IMR-90 (cell line): ENCODE results near the gene ERBB4. TPM values are rescaled to one million over a fixed set of nuclear protein-coding genes. Genes with fewer than 3 reads are reported as not detected.

Source experiments
- ATAC-seq: fragments of 200-7000 bp; cut with Tn5 transposase; 2 replicates; pipeline ENCODE4 v1.9.1; 2020; ENCODE audit warnings: low read depth, mild to moderate bottlenecking, moderate library complexity
- BruUV-seq: library from RNA; stranded (reverse); fragments of 400-500 nt; replicated peaks from 2 replicates; lab custom pipeline; 2021; lab: Mats Ljungman, UMichigan
- CTCF ChIA-PET: fragments of 300-600 bp; formaldehyde crosslinking; extraction: SDS; loops from one replicate; lab custom pipeline; 2021; ENCODE audit warnings: antibody characterized with exemption; lab: Yijun Ruan, JAX
- POLR2A ChIA-PET: fragments of 300-600 bp; sonication (Branson Sonifier 250); formaldehyde crosslinking; loops from one replicate; lab custom pipeline; 2022; ENCODE audit warnings: antibody characterized with exemption; ENCODE audit not compliant: unreplicated experiment; lab: Charles Lee
- DNase-seq: peaks from one replicate; pipeline ENCODE4 v3.0.0; 2013
- H2AFZ ChIP-seq: replicated peaks from 2 replicates; pipeline ENCODE3; 2013; ENCODE audit warnings: low read length, mild to moderate bottlenecking; ENCODE audit not compliant: poor library complexity
- H2AK5ac ChIP-seq: 2 replicates; pipeline ENCODE4 v1.6.1; 2013; ENCODE audit warnings: low read depth, low read length, inconsistent platforms
- H2AK9ac ChIP-seq: replicated peaks from 2 replicates; pipeline ENCODE3; 2013; ENCODE audit warnings: mild to moderate bottlenecking, low read depth, low read length, moderate library complexity; ENCODE audit not compliant: poor library complexity
- H2BK120ac ChIP-seq: 2 replicates; pipeline ENCODE4 v1.6.1; 2013; ENCODE audit warnings: low read depth, low read length, inconsistent platforms
- H2BK15ac ChIP-seq: 3 replicates; pipeline ENCODE4 v1.6.1; 2013; ENCODE audit warnings: low read depth, low read length, inconsistent platforms
- H2BK20ac ChIP-seq: 2 replicates; pipeline ENCODE4 v1.6.1; 2013; ENCODE audit warnings: low read depth, mild to moderate bottlenecking, inconsistent platforms, low read length, moderate library complexity
- H2BK5ac ChIP-seq: 2 replicates; pipeline ENCODE4 v1.6.1; 2013; ENCODE audit warnings: mild to moderate bottlenecking, low read depth, low read length, inconsistent platforms; ENCODE audit not compliant: poor library complexity, severe bottlenecking
- H3K14ac ChIP-seq: replicated peaks from 2 replicates; pipeline ENCODE4 v1.6.1; 2013; ENCODE audit warnings: low read depth, low read length, inconsistent platforms
- H3K18ac ChIP-seq: 2 replicates; pipeline ENCODE4 v1.6.1; 2013; ENCODE audit warnings: low read depth, low read length, control low read depth
- H3K23ac ChIP-seq: 2 replicates; pipeline ENCODE4 v1.6.1; 2013; ENCODE audit warnings: low read depth, low read length, inconsistent platforms
- H3K27ac ChIP-seq: 2 replicates; pipeline ENCODE4 v1.5.1; 2013; ENCODE audit warnings: mild to moderate bottlenecking, control low read depth, low read length; ENCODE audit not compliant: insufficient read depth
- H3K27me3 ChIP-seq: 2 replicates; pipeline ENCODE4 v1.6.1; 2013; ENCODE audit warnings: low read length; ENCODE audit not compliant: control insufficient read depth, insufficient read depth
- H3K36me3 ChIP-seq: 2 replicates; pipeline ENCODE4 v1.6.1; 2013; ENCODE audit warnings: low read length, mixed read lengths; ENCODE audit not compliant: control insufficient read depth, insufficient read depth
- H3K4ac ChIP-seq: 2 replicates; pipeline ENCODE4 v1.6.1; 2013; ENCODE audit warnings: low read depth, low read length, inconsistent platforms
- H3K4me1 ChIP-seq: 2 replicates; pipeline ENCODE4 v1.6.1; 2013; ENCODE audit warnings: low read length, mixed read lengths; ENCODE audit not compliant: control insufficient read depth, insufficient read depth
- H3K4me2 ChIP-seq: 2 replicates; pipeline ENCODE4 v1.6.1; 2013; ENCODE audit warnings: low read depth, mild to moderate bottlenecking, control low read depth, low read length, moderate library complexity
- H3K4me3 ChIP-seq: 2 replicates; pipeline ENCODE4 v1.5.1; 2013; ENCODE audit warnings: low read depth, mild to moderate bottlenecking, control low read depth, low read length, moderate library complexity; ENCODE audit not compliant: insufficient read depth
- H3K56ac ChIP-seq: 2 replicates; pipeline ENCODE4 v1.6.1; 2013; ENCODE audit warnings: low read length, inconsistent platforms; ENCODE audit not compliant: insufficient read depth; ENCODE audit errors: extremely low read depth
- H3K79me1 ChIP-seq, 2 experiments: 2 replicates each; pipeline ENCODE4 v1.6.1; 2013; ENCODE audit warnings: low read length in 2 of 2, inconsistent platforms in 1 of 2, low read depth in 1 of 2
- H3K9ac ChIP-seq: 2 replicates; pipeline ENCODE4 v1.6.1; 2013; ENCODE audit warnings: low read depth, low read length, control low read depth
- H3K9me1 ChIP-seq: 2 replicates; pipeline ENCODE4 v1.6.1; 2013; ENCODE audit warnings: low read length, inconsistent platforms; ENCODE audit not compliant: insufficient read depth
- H3K9me3 ChIP-seq: 2 replicates; pipeline ENCODE4 v1.6.1; 2013; ENCODE audit warnings: low read length; ENCODE audit not compliant: control insufficient read depth, insufficient read depth
- H4K20me1 ChIP-seq: 2 replicates; pipeline ENCODE4 v1.6.1; 2013; ENCODE audit warnings: low read length, inconsistent platforms; ENCODE audit not compliant: insufficient read depth
- H4K5ac ChIP-seq: 2 replicates; pipeline ENCODE4 v1.6.1; 2013; ENCODE audit warnings: mild to moderate bottlenecking, low read depth, low read length, control low read depth
- H4K8ac ChIP-seq, 2 experiments: 2 replicates each; pipeline ENCODE4 v1.6.1; 2013; ENCODE audit warnings: low read depth in 2 of 2, low read length in 2 of 2, control low read depth in 1 of 2, inconsistent platforms in 1 of 2
- H4K91ac ChIP-seq: 2 replicates; pipeline ENCODE4 v1.6.1; 2013; ENCODE audit warnings: low read depth, low read length, inconsistent platforms; ENCODE audit not compliant: insufficient read depth
- CEBPB ChIP-seq: IDR thresholded peaks from 2 replicates; pipeline ENCODE4 v1.6.1; 2012; ENCODE audit warnings: low read depth, low read length, improper control_type of control experiment
- ELK1 ChIP-seq: fragments of 150-350 bp; IDR thresholded peaks from 2 replicates; pipeline ENCODE4 v1.6.1; 2016; ENCODE audit warnings: low read depth, mild to moderate bottlenecking, low read length, moderate library complexity, borderline replicate concordance
- MAFK ChIP-seq: IDR thresholded peaks from 2 replicates; pipeline ENCODE4 v1.6.1; 2012; ENCODE audit warnings: low read depth, low read length, improper control_type of control experiment
- MAZ ChIP-seq: IDR thresholded peaks from 2 replicates; pipeline ENCODE4 v1.6.1; 2012; ENCODE audit warnings: low read depth, mild to moderate bottlenecking, low read length, improper control_type of control experiment, moderate library complexity, borderline replicate concordance
- MXI1 ChIP-seq: IDR thresholded peaks from 2 replicates; pipeline ENCODE4 v1.6.1; 2012; ENCODE audit warnings: low read depth, mild to moderate bottlenecking, low read length, moderate library complexity, borderline replicate concordance
- NFE2L2 ChIP-seq: fragments of 150-350 bp; IDR thresholded peaks from 2 replicates; pipeline ENCODE4 v1.6.1; 2016; ENCODE audit warnings: low read depth, mild to moderate bottlenecking, low read length
- POLR2A ChIP-seq: IDR thresholded peaks from 2 replicates; pipeline ENCODE4 v1.6.1; 2012; ENCODE audit warnings: mild to moderate bottlenecking, low read depth, low read length
- RAD21 ChIP-seq: IDR thresholded peaks from 2 replicates; pipeline ENCODE4 v1.6.1; 2012; ENCODE audit warnings: low read length, improper control_type of control experiment
- USF2 ChIP-seq: fragments of 150-350 bp; IDR thresholded peaks from 2 replicates; pipeline ENCODE4 v1.6.1; 2017; ENCODE audit warnings: mild to moderate bottlenecking, antibody characterized with exemption, low read length, low read depth
- WGBS, 2 experiments: methylation state at CpG; one replicate each; pipeline versions ENCODE4 v1.1.5 to v1.1.7; 2013; ENCODE audit warnings: missing lambda C conversion rate in 2 of 2; ENCODE audit not compliant: insufficient read length in 1 of 2; ENCODE audit errors: extremely low coverage in 2 of 2; 5-methylcytosine and 5-hydroxymethylcytosine counted together
- dilution Hi-C: fragments of 300-500 bp; cut with HindIII; formaldehyde crosslinking; loops from one replicate; pipeline ENCODE4 v1.14.3; 2018; ENCODE audit warnings: low sequenced_read_pairs; ENCODE audit not compliant: unreplicated experiment
- in situ Hi-C: fragments of 300-500 bp; cut with MboI; formaldehyde crosslinking; loops from 3 replicates; pipeline ENCODE4 v1.14.3; 2019; ENCODE audit warnings: low sequenced_read_pairs, inconsistent platforms, mixed read lengths
- intact Hi-C: fragments of 100-400 bp; cut with micrococcal nuclease; formaldehyde crosslinking; loops from 2 replicates; pipeline ENCODE4 v1.10.0; 2022
- polyA plus RNA-seq, 3 experiments: library from polyadenylated mRNA; depleted of rRNA; stranded (reverse); fragments of >200 nt; gene quantifications; 2 replicates each; pipeline ENCODE4 v1.2.3, GENCODE V29; 2012; ENCODE audit warnings: low replicate concordance in 1 of 3
- total RNA-seq: library from RNA; depleted of rRNA; stranded (reverse); fragments of >200 nt; gene quantifications from 2 replicates; pipeline ENCODE4 v1.2.3, GENCODE V29; 2012

Gene ERBB4
- total and polyA plus RNA-seq, 2 of the 4 experiments (the other 2 are of a cell fraction): not detected

- H3K23ac ChIP-seq: no peak overlapping the region
- no CpG with 5 or more reads among the region's 1 CpG for WGBS, 2 experiments
- TF ChIP-seq CEBPB (no peak), POLR2A (no peak), MAZ (no peak), ELK1 (no peak), MXI1 (no peak), USF2 (no peak), RAD21 (no peak), NFE2L2 (no peak), MAFK (no peak)
- ChIA-PET POLR2A (no interaction called here), CTCF (no interaction called here)
- ATAC-seq (no peak), DNase-seq (no peak)
- no peaks in the 10 kb centered on the region for H4K20me1 ChIP-seq
- no peak overlapping the region for H2AK5ac ChIP-seq
- in situ Hi-C loops: no loop called here
- dilution Hi-C loops: no loop called here
- no peaks in the 10 kb centered on the region for H3K9me3 ChIP-seq
- no peaks in the 10 kb centered on the region for H3K79me1 ChIP-seq
- H3K18ac ChIP-seq: no peak overlapping the region
- intact Hi-C loops: no loop called here
- H2AK9ac ChIP-seq: no peak overlapping the region
- no peak overlapping the region for H2BK120ac ChIP-seq
- H4K91ac ChIP-seq: no peak overlapping the region
- no peak overlapping the region for H3K4me2 ChIP-seq
- BruUV-seq: no TSS peak
- no peak overlapping the region for H3K4me3 ChIP-seq
- no peaks in the 10 kb centered on the region for H3K4me1 ChIP-seq
- no peak overlapping the region for H3K56ac ChIP-seq
- H3K4ac ChIP-seq: no peak overlapping the region
- H3K9ac ChIP-seq: no peak overlapping the region
- H2BK15ac ChIP-seq: no peak overlapping the region
- no peak overlapping the region for H2BK5ac ChIP-seq
- H2BK20ac ChIP-seq: no peak overlapping the region
- no peak overlapping the region for H3K14ac ChIP-seq
- H3K9me1 ChIP-seq: no peaks in the 10 kb centered on the region
- no peak overlapping the region for H3K27ac ChIP-seq
- no peaks in the 10 kb centered on the region for H3K27me3 ChIP-seq
- H4K5ac ChIP-seq: no peak overlapping the region
- no peak overlapping the region for H2AFZ ChIP-seq
- no peak overlapping the region for H4K8ac ChIP-seq
- H3K36me3 ChIP-seq: no peaks in the 10 kb centered on the region
Observed at GRCh38 chr2:212517693-212518092, 20.9 kb downstream of the ERBB4 start.
